GM19452 (cell line): ENCODE measurements around the gene CADM2.
"Not testable (repeated sequence)": the region's sequence is repeated elsewhere in the genome, so short reads cannot be mapped to it uniquely, and the experiment has no call there.

Experiments
- ATAC-seq: cut with Tn5 transposase; IDR thresholded peaks from one replicate; pipeline ENCODE4 v1.9.1; 2021; ENCODE audit not compliant: unreplicated experiment

CADM2 gene

GRCh38 chr3:85627932-85628331 is 669.1 kb downstream of the CADM2 start:
- ATAC-seq: no peak

- no peak for ATAC-seq
Observed at GRCh38 chr3:85631070-85631469, 672.3 kb downstream of the CADM2 start.

GRCh38 chr3:85632921-85633320 is 674.1 kb downstream of the CADM2 start:
- no peak for ATAC-seq

- no peak for ATAC-seq
Observed at GRCh38 chr3:85652360-85652759, 693.6 kb downstream of the CADM2 start.

- ATAC-seq: no peak
Observed at GRCh38 chr3:85660451-85660850, 701.7 kb downstream of the CADM2 start.

GRCh38 chr3:85662462-85662861 is 703.7 kb downstream of the CADM2 start:
- no peak for ATAC-seq

GRCh38 chr3:85667744-85668143 is 709.0 kb downstream of the CADM2 start:
- ATAC-seq: no peak

- ATAC-seq: no peak
Observed at GRCh38 chr3:85670634-85671205, 711.9 kb downstream of the CADM2 start.

- no peak for ATAC-seq
Observed at GRCh38 chr3:85672761-85673160, 714.0 kb downstream of the CADM2 start.

GRCh38 chr3:85678713-85679112 is 719.9 kb downstream of the CADM2 start:
- no peak for ATAC-seq

GRCh38 chr3:85681906-85682305 is 723.1 kb downstream of the CADM2 start:
- ATAC-seq: no peak

GRCh38 chr3:85691196-85691595 is 732.4 kb downstream of the CADM2 start:
- no peak for ATAC-seq

- no peak for ATAC-seq
Observed at GRCh38 chr3:85697156-85697555, 738.4 kb downstream of the CADM2 start.

GRCh38 chr3:85706130-85706529 is 747.3 kb downstream of the CADM2 start:
- no peak for ATAC-seq

GRCh38 chr3:85708325-85708724 is 749.5 kb downstream of the CADM2 start:
- not testable (repeated sequence) for ATAC-seq

GRCh38 chr3:85709346-85709892 is 750.6 kb downstream of the CADM2 start:
- no peak for ATAC-seq

GRCh38 chr3:85710490-85710889 is 751.7 kb downstream of the CADM2 start:
- no peak for ATAC-seq

- no peak for ATAC-seq
Observed at GRCh38 chr3:85721409-85722145, 762.8 kb downstream of the CADM2 start.

GRCh38 chr3:85725809-85726208 is 767.0 kb downstream of the CADM2 start:
- no peak for ATAC-seq

- no peak for ATAC-seq
Observed at GRCh38 chr3:85726241-85726640, 767.5 kb downstream of the CADM2 start.

- no peak for ATAC-seq
Observed at GRCh38 chr3:85737846-85738245, 779.1 kb downstream of the CADM2 start.

- no peak for ATAC-seq
Observed at GRCh38 chr3:85740561-85740960, 781.8 kb downstream of the CADM2 start.

- ATAC-seq: no peak
Observed at GRCh38 chr3:85758442-85758841, 799.7 kb downstream of the CADM2 start.
